AG09309 (cell line): Measurements from ENCODE around the gene OCIAD1.
"Not testable (repeated sequence)": the region's sequence is repeated elsewhere in the genome, so short reads cannot be mapped to it uniquely, and the experiment has no call there.

Source experiments
- DNase-seq: peaks from one replicate; pipeline ENCODE4 v3.0.0-alpha.2; 2010; ENCODE audit warnings: low read depth
- H3K4me3 ChIP-seq: 2 replicates; pipeline ENCODE4 v1.5.1; 2011; ENCODE audit warnings: mild to moderate bottlenecking, low read depth, low read length, moderate library complexity; ENCODE audit not compliant: control insufficient read depth
- CTCF ChIP-seq: IDR thresholded peaks from 2 replicates; pipeline ENCODE4 v1.5.1; 2011; ENCODE audit warnings: mild to moderate bottlenecking, low read depth, low read length, inconsistent platforms; ENCODE audit not compliant: insufficient read depth, control insufficient read depth; ENCODE audit errors: missing control alignments

OCIAD1 gene

GRCh38 chr4:48844843-48845242 is 14.0 kb downstream of the OCIAD1 start:
- H3K4me3 ChIP-seq, result no peak overlapping the region
- no peak for TF ChIP-seq CTCF
- no peak for DNase-seq

GRCh38 chr4:48848799-48849198 is 17.9 kb downstream of the OCIAD1 start:
- not testable (repeated sequence) for DNase-seq, H3K4me3 ChIP-seq

GRCh38 chr4:48851651-48852050 is 20.8 kb downstream of the OCIAD1 start:
- no peak for TF ChIP-seq CTCF
- no peak overlapping the region for H3K4me3 ChIP-seq
- DNase-seq, result no peak

GRCh38 chr4:48853604-48854394 is 22.9 kb downstream of the OCIAD1 start:
- no peak overlapping the region for H3K4me3 ChIP-seq
- no peak for TF ChIP-seq CTCF
- no peak for DNase-seq

- DNase-seq, result no peak
- no peak overlapping the region for H3K4me3 ChIP-seq
- TF ChIP-seq CTCF, result no peak
Measured at GRCh38 chr4:48854395-48854683, 23.5 kb downstream of the OCIAD1 start.

GRCh38 chr4:48854982-48855381 is 24.1 kb downstream of the OCIAD1 start:
- H3K4me3 ChIP-seq, result no peak overlapping the region
- no peak for TF ChIP-seq CTCF
- DNase-seq, result no peak

- no peak overlapping the region for H3K4me3 ChIP-seq
- no peak for TF ChIP-seq CTCF
- no peak for DNase-seq
Measured at GRCh38 chr4:48858130-48858529, 27.2 kb downstream of the OCIAD1 start.
